ENCODE data around the gene LRIT1. TPM values are rescaled to one million over a fixed set of nuclear protein-coding genes. Genes with fewer than 3 reads are reported as not detected.

The LRIT1 gene
- total RNA-seq, 1 donor from 2014 or later, result not detected

GRCh38 chr10:84261236-84261915 lies 20.0 kb upstream of the LRIT1 start:
- H3K9me3 Mint-ChIP-seq (ENCODE audit: unreplicated experiment), result no peaks in the 10 kb centered on the region
- H3K27ac Mint-ChIP-seq (ENCODE audit: unreplicated experiment), result no peak overlapping the region
- H3K36me3 Mint-ChIP-seq (ENCODE audit: unreplicated experiment), result no peaks in the 10 kb centered on the region
- H3K4me3 Mint-ChIP-seq (ENCODE audit: unreplicated experiment), result no peak overlapping the region
- peaks cover 5% of the 10 kb centered on the region for H3K4me1 Mint-ChIP-seq (ENCODE audit: low read depth, unreplicated experiment)
- no peak for DNase-seq
- TF ChIP-seq CTCF (IDR thresholded peaks at IDR 0.05; ENCODE audit: partially characterized antibody, unreplicated experiment), result no peak
- peaks cover 3% of the 10 kb centered on the region for H3K27me3 Mint-ChIP-seq (ENCODE audit: unreplicated experiment)

DNA sequence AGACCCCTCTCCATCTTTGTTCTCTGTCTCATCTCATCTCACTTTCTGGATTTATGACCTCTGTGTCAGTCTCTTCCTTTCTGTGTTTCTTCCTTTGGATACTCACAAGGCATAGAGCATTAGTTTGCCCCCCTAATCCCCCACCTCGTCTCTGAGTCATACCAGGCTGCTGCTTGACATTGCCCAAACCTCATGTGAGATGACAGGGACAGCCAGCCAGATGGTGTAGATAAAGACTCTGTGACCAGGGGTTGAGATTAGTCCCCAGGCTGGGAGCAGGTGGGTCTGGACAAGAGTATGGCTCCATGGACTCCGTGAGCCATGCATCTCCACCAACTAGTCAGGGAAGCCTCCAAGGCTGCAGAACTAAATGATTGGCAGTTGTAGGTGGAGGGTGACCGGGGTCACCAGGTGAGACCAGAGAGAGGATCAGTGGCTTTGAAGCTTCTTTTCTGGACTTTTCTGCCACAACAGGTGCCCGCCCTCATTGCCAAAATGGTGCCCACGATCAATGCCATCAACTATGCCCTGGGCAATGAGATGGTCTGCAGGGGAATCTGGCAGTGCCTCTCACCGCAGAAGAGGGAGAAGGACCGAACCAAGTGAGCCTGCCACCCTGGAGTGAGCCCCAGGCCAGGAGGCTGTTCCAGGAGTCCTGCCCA lies 16.8 kb upstream of the LRIT1 start:
- no peaks in the 10 kb centered on the region for H3K9me3 Mint-ChIP-seq (ENCODE audit: unreplicated experiment)
- H3K27ac Mint-ChIP-seq (ENCODE audit: unreplicated experiment), result no peak overlapping the region
- peaks cover 7% of the 10 kb centered on the region for H3K27me3 Mint-ChIP-seq (ENCODE audit: unreplicated experiment)
- H3K4me1 Mint-ChIP-seq (ENCODE audit: low read depth, unreplicated experiment), result peaks cover 4% of the 10 kb centered on the region
- DNase-seq, result no peak
- no peak overlapping the region for H3K4me3 Mint-ChIP-seq (ENCODE audit: unreplicated experiment)
- TF ChIP-seq CTCF (IDR thresholded peaks at IDR 0.05; ENCODE audit: partially characterized antibody, unreplicated experiment), result no peak
- H3K36me3 Mint-ChIP-seq (ENCODE audit: unreplicated experiment), result no peaks in the 10 kb centered on the region

GRCh38 chr10:84257343-84258020 lies 16.1 kb upstream of the LRIT1 start:
- no peak overlapping the region for H3K27ac Mint-ChIP-seq (ENCODE audit: unreplicated experiment)
- H3K9me3 Mint-ChIP-seq (ENCODE audit: unreplicated experiment), result peaks cover 3% of the 10 kb centered on the region
- peak; percentile 22 for TF ChIP-seq CTCF (IDR thresholded peaks at IDR 0.05; ENCODE audit: partially characterized antibody, unreplicated experiment)
- peaks cover 9% of the 10 kb centered on the region for H3K27me3 Mint-ChIP-seq (ENCODE audit: unreplicated experiment)
- no peak for DNase-seq
- H3K4me3 Mint-ChIP-seq (ENCODE audit: unreplicated experiment), result no peak overlapping the region
- peaks cover 4% of the 10 kb centered on the region for H3K4me1 Mint-ChIP-seq (ENCODE audit: low read depth, unreplicated experiment)
- no peaks in the 10 kb centered on the region for H3K36me3 Mint-ChIP-seq (ENCODE audit: unreplicated experiment)

DNA sequence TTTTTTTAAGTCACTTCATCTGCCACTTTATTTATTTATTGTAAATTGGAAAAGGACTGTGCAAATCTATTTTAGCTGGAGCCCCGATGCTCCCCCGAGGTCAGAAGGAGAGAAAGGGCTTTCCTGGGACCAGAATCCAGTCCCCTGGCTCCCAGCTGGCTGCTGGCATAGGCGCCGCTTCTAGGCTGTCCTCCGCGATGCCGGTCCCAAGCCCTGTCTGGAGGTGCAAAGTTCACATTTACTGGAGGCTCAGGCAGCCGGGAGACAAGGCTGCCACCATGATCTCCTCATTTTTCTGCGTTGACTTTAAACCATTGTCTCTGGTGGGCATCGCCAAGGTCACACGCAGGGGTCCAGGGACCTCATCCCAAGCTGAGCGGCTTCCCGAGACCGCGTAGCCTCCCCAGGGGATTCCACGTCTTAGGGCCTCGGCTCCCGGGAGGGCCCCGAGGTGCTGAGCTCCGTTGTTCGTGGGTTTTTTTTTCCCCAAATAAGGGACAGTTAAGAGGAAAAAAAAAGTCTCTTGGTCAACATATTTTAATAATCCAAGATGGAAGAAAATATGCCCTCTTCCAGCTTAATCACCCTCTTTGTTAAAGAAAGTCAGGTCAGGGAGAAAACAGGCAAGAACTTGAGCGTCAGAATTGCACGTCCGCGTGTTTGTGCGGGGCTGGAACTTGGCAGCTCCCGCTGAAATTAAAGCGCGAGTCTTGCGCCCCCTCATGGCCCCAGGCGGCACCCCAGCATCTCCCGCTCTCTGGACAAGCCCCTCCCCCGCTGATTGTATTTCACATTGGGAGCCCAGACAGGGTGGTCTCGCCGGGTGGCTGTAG lies 15.4 kb upstream of the LRIT1 start:
- no peak overlapping the region for H3K27ac Mint-ChIP-seq (ENCODE audit: unreplicated experiment)
- peaks cover 6% of the 10 kb centered on the region for H3K27me3 Mint-ChIP-seq (ENCODE audit: unreplicated experiment)
- H3K9me3 Mint-ChIP-seq (ENCODE audit: unreplicated experiment), result peaks cover 3% of the 10 kb centered on the region
- no peaks in the 10 kb centered on the region for H3K36me3 Mint-ChIP-seq (ENCODE audit: unreplicated experiment)
- no peak overlapping the region for H3K4me3 Mint-ChIP-seq (ENCODE audit: unreplicated experiment)
- peak; percentile 76 for DNase-seq
- peaks cover 4% of the 10 kb centered on the region for H3K4me1 Mint-ChIP-seq (ENCODE audit: low read depth, unreplicated experiment)
- TF ChIP-seq CTCF (IDR thresholded peaks at IDR 0.05; ENCODE audit: partially characterized antibody, unreplicated experiment), result peak; percentile 73

All from glutamatergic neuron (in vitro differentiated cells).